Activated gamma-delta T cell treated with Interleukin-2 at 50 U/mL for 16 hours (primary cell): ENCODE measurements around the gene SCYL2.
"Not testable (repeated sequence)": the region's sequence is repeated elsewhere in the genome, so short reads cannot be mapped to it uniquely, and the experiment has no call there.

Experiments used
- DNase-seq: peaks from one replicate; pipeline ENCODE4 v3.0.0-alpha.2; 2020

The SCYL2 gene

DNA sequence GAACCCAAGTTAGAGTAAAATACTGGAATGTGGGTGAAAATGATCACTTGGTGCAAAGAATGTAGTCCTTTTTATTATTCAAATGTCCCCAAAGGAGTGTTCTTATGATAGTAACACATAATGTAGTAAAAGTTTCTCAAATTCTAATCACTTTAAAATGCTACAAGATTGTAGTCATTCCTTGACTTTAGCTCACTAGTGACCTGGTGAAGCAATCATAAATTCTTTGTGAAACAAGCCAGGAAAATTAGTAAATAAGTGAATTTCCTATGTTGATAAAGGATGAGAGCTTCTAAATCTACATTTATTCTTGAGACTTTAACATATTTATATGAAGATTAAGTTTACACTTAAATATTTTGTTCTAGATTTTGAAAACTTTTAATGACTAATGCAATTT is 59.2 kb downstream of the SCYL2 start:
- DNase-seq = no peak

DNA sequence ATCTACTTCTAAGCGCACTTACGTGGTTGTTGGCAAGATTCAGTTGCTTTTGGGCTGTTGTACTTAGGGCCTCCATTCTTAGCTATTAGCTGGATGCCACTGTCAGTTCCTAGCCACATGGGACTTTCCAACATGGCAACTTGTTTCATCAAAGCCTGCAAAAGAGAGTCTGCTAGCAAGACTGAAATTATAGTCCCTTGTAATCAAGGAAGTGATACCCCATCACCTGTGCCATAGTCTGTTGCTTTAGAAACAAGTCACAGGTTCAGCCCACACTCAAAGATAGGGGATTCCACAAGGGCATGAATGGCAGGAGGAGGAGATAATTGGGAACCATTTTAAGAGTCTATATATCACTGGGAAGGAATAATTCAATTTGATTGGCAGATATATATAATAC is 62.8 kb downstream of the SCYL2 start:
- DNase-seq = no peak

DNA sequence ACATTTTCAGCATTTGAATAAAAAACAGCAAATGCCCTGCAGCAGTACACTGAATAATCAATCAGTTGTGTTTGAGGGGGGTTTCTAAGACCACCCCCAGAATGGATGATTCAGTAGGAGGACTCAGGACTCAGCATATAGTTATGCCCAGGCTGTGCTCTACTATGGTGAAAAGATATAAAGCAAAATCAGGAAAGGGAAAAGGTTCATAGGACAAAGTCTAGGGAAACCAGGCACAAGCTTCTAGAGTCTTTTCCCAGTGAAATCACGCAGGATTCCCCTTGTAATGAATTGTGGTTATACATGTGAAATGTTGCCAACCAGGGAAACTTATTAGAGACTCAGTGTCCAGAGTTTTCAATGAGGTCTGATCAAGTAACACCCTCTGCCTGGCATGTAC is 64.9 kb downstream of the SCYL2 start:
- no peak for DNase-seq

DNA sequence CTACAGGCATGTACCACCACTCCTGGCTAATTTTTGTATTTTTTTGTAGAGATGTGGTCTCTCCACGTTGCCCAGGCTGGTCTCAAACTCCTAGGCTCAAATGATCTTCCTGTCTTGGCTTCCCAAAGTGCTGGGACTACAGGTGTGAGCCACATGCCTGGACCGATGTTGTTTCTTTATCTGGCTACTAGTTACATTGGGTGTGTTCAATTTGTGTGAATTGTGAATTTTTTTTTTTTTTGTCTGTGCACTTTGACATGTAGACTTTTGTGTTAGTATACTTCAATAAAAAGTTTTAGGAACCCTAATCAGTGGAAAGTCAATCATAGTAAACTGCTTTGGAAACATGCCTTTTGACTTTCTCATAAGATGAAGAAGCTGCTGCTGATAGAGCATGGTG is 65.9 kb downstream of the SCYL2 start:
- DNase-seq = no peak

DNA sequence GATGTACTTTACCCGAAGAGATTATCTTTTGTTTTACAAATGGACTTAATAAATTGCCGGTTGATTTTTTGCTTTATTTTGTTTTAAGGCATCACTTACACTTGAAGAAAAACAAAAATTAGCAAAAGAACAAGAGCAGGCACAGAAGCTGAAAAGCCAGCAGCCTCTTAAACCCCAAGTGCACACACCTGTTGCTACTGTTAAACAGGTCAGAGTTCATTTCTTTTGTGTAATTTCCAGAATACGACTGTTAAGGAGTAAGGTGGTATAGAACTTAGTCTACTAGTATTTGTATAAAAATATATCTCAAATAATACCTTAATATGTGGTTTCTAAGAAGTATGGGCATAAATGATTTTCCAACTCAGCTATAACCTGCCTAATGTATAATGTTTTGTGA is 70.3 kb downstream of the SCYL2 start:
- no peak for DNase-seq

DNA sequence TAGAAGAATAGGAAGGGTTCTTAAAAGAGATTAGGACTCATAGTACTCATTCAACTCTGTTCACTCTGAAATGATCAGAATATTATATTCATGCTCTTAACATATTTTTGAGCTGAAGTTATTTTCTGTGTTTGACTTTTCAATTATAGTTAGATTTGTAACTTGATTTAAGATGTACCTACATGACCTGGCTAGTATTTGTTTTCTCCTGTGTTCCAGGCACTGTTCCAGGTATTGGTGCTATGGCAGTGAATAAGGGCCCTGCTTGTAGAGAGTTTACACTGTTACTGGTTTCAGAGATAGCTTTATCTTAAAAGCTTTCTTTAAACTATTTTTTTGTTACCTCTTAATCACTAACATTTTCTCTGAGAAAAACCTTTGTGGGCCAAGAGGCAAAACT is 70.8 kb downstream of the SCYL2 start:
- no peak for DNase-seq

DNA sequence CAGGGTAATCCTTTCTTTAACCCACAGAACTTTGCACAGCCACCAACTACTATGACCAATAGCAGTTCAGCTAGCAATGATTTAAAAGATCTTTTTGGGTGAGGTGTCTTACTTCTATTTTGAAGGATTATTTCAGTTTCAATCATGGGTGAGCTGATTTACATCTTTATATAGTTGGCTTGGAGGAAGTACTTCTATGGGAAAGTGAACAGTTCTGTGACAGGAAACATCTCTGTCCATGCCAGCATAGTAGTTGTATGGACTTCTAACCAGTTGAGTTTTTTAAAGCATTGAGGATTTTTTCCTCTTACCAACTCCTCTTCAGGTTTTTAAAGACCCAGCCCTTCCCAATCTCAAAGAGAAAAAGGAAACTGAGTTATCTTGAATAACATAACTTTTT is 72.1 kb downstream of the SCYL2 start:
- DNase-seq = no peak

DNA sequence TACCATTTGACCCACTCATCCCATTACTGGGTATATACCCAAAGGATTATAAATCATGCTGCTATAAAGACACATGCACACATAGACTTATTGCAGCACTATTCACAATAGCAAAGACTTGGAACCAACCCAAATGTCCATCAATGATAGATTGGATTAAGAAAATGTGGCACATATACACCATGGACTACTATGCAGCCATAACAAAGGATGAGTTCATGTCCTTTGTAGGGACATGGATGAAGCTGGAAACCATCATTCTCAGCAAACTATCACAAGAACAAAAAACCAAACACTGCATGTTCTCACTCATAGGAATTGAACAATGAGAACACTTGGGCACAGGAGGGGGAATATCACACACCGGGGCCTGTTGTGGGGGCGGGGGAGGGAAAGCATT is 75.9 kb downstream of the SCYL2 start:
- DNase-seq = not testable (repeated sequence)

DNA sequence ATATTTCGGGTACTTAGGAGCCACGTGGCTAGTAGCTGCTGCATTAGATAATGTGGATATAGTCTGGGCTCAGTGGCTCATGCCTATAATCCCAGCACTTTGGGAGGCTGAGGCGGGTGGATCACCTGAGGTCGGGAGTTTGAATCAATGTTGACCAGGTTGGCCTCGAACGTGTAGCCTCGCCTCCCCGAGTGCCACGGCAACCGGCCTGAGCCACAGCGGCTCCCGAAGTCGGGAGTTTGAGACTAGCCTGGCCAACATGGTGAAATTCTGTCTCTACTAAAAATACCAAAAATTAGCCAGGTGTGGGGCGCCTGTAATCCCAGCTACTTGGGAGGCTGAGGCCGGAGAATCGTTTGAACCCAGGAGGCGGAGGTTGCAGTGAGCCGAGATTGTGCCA is 77.4 kb downstream of the SCYL2 start:
- not testable (repeated sequence) for DNase-seq

DNA sequence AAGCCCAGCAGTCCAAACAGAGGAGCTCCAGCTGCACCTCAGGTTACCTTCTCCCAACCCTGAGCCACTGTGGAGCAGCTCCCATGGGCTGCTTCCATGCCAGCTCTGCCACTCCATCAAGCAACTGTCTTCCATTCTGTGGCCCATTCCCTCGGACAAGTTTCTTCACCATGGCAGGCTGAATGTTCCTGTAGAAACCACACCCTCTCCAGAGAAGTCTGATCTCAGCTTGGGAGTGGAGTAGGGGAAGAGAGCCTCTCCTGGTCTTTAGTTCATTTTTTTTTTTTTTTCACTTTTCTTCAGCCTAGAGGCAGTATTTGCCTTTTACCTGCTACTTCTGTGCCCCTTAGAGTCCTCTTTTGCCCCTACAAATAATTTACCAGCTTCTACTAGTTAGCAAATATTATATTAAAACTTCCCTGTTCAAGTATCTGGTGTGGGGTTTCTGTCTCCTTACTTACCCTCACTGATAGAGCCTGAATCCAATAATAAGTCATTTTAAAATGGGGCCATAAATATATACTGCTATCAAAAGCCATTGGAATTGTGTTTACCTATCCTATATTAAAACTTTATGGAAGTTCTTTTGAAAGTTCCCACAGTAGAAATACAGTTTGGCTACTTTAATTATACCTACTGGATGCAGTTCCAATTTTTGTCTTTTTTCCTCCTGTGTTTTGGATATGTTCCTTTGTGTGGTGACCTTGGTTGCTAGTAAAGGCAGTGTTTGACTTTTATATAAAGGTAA is 78.2 kb downstream of the SCYL2 start:
- DNase-seq = no peak

DNA sequence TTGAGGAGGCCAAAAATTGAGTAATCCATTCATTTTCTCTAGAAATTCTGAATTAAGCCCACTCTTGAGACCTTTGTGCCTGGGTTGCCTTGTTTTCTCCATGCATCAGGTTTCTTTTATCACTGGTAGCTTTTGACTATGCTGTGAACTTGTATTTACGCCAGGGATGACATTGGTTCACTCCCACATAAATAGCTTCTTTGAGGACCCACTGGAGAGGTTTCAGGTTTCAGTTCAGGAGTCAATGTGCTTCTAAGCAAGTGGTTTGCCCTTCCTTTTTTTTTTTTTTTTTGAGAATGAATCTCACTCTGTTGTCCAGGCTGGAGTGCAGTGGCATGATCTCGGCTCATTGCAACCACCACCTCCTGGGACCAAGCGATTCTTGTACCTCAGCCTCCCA is 79.7 kb downstream of the SCYL2 start:
- DNase-seq = no peak

DNA sequence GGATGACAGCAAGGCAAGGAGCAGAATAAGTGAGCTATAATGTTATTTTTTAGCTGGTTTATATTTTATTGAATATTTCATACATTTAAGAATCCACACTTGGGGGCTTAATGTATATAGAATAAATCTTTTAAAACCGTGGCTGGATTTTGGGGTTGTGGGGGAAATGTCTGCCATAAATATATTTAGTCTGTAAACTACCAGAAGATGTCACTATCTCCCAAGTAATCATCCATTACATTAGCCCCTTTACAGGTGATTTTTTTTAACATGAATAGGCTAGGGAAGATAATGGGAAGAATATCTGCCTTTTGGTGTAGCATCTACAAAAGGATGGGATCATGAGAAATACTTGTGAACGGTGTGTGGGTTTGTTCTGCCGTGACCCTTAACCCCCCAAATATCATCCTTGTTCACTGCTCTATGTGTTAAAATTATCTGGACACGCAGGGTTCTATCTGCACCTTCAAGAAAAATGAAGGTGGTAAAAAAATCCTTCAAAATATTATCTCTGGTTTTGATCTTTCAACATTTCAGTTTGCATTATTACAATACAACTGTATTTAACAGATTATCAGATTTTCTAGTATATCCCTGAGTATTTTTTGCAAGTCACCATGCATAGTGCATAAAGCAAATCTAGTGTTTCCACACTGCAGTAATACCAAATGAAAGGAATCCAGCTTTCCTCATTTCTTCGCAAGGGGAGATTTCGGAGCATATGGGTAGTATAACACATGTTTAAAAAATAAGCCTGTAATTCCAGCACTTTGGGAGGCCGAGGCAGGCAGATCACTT is 81.9 kb downstream of the SCYL2 start:
- no peak for DNase-seq

DNA sequence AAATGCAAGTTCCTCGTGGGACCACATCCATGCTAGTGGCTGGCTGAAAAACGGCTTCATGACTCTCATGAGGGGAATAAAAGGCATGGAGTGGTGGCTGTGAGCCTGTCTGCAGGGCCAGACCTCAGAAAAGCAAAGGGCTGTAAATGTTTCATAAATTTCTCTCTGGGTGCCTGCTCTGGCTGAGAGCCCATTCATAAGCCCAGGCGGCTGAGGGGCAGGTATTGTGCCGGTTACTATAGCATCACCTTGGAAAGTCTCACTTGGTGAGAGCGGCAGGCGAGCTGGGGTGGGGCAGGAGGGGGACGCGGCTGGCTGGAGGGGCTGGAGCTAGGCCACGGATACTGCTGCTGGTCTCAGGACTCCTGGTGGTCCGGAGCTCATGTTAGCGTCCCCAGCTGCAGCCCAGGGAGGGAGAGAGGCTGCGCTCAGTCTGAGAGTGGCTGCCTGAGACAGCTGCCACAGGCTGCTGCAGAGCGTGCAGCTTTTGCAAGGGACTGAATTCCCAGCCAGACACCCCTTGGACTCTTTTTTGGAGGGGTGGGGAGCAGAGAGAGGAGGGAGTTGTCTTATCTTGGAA is 89.8 kb downstream of the SCYL2 start, which contains the start of gene SLC17A8:
TSS of gene SLC17A8 (plus strand) at position 431 of the 580 bp plus-strand sequence. CDS start 318 bp downstream, outside the sequence.
- no peak for DNase-seq

DNA sequence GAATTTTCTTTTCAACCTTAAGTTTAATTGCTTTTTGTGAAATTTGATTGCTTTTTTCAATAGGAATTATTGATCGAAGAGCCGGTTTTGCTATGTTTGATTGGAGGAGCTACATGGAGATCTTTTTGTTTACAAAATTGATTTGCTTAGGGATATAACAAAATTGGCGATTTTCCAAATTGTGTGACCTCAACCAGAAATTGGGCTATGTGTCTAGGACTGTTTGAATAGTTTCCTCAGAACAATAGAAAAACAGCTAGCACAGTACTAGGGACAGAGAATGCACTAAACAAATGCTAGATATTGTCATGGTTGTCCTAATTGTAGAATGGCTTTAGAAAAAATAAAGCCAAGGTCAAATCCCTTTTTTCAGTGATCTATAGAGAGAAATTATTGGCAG is 92.3 kb downstream of the SCYL2 start:
- no peak for DNase-seq

DNA sequence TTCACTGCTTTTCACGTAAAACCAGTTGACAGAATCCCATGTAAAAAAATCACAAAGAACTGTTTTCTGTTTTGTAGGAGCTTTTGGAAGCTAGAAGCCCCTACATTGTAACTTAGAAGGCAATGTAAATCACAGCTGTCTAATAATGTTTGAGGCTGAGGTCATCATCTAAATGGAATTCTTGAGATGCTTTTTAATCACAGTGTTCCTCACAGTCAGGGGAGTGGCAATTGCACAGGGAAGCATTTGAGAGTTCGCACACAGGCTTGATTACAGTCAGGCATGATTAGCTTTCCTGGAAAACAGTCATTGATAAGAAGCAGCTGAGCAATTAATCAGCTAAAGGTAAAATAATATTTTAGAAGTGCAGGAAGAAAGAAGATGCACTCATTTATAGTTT is 92.8 kb downstream of the SCYL2 start:
- no peak for DNase-seq

DNA sequence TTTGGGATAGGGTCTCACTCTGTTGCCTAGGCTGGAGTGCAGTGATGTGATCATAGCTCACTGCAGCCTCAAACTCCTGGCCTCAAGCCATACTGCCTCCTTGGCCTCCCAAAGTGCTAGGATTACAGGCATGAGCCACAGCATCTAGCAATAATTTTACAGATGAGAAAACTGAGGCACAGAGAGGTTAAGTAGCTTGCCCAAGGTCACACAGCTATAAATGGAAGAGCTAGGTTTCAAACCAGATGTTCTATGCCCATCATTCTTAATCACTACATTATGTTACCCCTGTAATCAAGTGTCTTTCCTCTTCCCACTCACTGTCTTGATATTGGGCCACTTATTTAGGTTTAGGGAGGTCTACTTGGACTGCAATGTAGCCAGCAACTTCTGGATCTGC is 93.5 kb downstream of the SCYL2 start:
- DNase-seq = no peak

DNA sequence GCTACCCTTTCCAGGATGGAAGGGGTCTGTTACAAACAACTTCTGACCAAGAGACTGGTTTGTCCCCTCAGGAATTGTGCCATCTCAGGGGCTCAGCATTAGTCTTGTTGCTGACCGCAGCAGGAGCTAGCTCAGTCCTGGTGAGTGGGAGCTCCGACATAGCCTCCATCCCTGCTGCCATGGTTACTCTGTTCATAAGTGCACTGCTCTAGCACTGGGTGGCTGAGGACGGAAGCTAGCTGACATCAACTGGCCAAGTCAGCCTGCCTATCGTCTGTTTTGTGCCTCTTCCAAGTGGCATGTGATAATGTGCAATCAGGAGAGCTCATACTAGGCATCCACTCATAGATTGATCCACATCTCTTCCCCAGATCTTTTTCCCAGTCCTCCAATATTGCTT is 97.3 kb downstream of the SCYL2 start:
- DNase-seq = no peak

DNA sequence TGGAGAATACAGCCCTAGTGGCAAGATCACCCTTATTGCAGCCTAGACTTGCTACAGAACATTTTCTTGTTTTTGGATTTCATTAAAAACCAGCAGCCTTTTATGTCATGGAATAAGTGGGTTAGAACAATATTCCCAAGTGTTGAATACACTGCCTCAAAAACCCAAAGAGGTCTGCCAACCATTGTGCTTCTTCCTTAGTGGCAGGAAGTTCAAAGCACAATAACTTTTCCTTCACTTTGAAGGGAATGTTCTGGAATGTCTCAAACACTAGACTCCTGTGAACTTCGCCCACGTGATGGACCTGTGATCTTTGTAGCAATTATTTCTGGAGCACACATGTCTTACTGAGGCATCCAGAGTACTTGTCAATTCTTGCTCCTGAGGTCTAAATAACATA is 98.4 kb downstream of the SCYL2 start:
- DNase-seq = no peak

DNA sequence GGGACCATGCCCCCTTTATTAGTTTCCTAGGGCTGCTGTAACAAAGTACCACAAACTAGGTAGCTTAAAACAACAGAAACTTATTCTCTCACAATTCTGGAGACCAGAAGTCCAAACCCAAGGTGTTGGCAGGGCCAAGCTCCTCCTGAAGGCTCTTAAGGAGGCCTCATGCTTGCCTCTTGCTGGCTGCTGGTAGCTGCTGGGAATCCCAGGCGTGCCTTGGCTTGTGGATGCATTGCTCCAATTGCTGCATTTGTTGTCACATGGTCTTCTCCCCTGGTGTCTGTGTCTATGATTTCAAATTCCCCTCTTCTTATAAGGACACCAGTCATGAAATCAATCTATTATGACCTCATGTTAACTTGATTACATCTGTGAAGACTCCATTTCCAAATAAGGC is 101.1 kb downstream of the SCYL2 start:
- DNase-seq = no peak

DNA sequence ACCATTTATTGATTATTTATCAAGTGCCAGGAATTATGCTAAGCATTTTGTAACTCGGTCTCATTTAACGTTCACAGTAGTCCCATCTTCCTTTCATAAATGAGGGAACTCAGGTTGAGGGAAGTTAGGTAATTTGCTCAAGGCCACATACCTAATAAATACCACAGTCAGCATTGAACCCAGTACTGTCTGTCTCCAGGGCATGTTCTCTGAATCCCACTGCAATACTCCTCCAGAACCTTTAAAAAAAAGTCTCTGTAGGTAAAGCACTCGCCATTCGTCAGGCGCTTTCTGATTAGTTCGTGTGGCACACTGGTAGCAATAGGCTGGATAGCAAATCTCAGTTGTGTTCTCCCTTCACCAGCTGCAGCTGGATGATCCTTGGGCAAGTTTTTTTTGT is 104.2 kb downstream of the SCYL2 start:
- DNase-seq = no peak

DNA sequence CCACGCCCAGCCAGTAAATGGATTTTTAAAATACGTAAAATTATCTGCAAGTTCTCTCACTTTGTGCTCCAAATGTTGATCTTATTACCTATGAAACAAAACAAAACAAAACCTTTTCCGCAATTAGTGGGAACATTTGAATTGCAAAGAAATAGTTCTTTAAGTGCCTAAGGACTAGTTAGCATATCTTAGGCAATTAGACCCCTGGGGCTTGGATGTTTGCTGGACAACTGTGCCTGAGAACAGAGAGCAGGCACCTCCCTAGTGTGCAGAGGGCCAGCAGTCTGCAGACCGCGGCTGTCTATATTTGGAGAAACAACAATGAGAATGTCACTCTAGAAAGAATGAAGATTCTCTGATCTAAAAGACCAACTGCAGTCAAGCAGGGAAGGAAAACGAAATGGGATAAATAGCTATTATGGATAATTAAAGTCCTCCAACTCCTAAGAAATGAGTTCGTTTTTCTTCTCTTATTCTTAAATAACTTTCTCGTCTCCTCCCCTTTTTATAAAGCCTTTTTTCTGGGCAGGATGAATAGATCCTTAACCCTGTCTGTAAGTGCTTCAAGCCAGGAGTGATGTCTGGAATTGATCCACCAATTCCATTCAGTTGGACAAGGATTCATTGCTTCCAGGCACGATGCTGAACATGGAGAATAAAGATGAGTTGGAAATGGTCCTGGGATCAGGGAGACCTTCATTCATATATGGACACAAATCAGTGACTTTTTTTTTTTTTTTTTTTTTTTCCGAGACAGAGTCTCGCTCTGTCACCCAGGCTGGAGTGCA is 106.1 kb downstream of the SCYL2 start:
- no peak for DNase-seq

DNA sequence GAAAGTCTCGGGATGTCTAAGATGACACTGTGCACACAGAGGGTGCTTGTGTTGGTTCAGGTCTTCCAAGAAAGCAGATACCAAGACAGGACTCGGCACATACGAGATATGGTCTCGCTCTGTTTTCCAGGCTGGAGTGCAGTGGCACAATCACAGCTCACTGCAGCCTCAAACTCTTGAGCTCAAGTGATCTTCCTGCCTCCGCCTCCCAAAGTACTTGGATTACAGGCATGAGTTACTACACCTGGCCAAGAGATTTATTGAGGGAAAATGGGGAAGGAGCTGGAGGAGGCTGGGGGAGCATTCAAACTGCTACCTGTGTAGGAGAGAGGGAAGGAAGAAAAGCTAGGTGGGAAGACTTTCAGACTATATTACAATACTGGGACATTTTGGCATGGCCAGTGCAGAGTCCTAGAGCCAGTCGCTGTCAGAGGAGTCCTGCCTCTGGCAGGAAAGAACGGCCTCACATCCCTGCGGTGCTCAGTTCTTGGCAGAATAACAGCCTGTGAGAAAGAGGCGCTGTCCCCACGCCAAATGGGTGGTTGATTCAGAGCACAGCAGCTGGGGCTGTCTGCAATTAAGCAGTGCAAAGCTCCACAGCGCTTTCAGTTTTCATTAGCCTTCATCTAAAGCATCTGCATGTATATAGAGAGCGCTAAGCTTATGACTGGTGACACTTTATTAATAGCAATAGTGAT is 108.2 kb downstream of the SCYL2 start:
- DNase-seq = no peak

DNA sequence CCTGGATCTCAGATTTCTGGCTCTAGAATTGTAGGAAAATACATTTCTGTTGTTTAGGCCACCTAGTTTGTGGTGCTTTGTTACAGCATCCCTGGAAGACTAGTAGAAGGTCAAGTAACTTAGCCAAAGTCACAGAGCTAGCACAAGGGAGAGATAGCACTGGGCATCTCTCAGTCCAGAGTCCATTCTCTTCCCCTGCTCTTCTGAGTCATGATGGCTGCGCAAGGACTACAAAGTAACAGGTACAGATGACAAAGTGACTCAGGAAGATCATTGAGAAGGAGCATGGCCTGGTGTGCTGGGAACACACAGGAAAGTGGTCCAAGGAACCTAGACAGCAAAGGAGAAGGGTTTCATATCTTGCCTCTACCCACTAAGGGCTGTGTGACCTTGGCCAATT is 109.2 kb downstream of the SCYL2 start:
- no peak for DNase-seq
